ENCODE data around the gene MYO16.

DNA sequence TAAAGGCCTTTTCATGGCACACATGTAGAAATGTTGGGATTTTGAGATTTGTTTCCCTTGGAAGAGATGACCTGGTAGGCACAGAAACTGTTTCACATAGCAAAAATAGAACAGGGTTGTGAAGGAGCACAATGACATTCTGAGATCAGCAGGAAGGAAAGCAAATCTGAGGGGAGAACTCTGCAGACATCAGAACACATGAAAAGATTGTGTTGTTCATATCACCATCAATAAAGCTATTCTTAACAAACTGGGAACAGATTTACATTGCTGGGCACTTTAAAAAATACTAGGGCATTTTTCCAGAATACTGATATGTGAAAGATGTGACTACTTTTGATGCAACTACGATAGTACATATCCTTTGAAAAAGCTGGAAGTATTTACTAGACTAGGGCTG lies 481.7 kb downstream of the MYO16 start:
- TF ChIP-seq CTCF (conservative IDR thresholded peaks at IDR 0.05; ENCODE audit: low read depth, low read length): no peak
- no peak for TF ChIP-seq EZH2 (IDR thresholded peaks at IDR 0.05; ENCODE audit: borderline replicate concordance, low read depth, low read length, poor library complexity, severe bottlenecking)
